Heart right ventricle (tissue), 16 donors: Measurements from ENCODE around the gene HLX. TPM values are rescaled to one million over a fixed set of nuclear protein-coding genes. Genes with fewer than 3 reads are reported as not detected.
A peak's percentile ranks its signal among the peaks of the same experiment; 100 is the strongest.

Source experiments
- ATAC-seq, 8 donors: fragments of 200-7000 bp; cut with Tn5 transposase; one replicate each; pipeline ENCODE4 v1.9.1; 2020; ENCODE audit warnings: mild to moderate bottlenecking in 8 of 8, moderate library complexity in 8 of 8, moderate number of reproducible peaks in 1 of 8
- DNase-seq, 2 donors: peaks; one replicate each; pipeline ENCODE4 v3.0.0-alpha.2; 2020
- H3K27ac ChIP-seq, 10 donors: fragments of 200-600 bp; sonication (generic) in 2 of 10; one replicate each; pipeline versions ENCODE4 v1.5.0 to v1.8.0; 2020 to 2022; ENCODE audit warnings: mild to moderate bottlenecking in 3 of 10
- H3K27me3 ChIP-seq, 7 donors: fragments of 200-600 bp; one replicate each; pipeline ENCODE4 v1.8.0; 2021 to 2022; ENCODE audit warnings: mild to moderate bottlenecking in 2 of 7
- H3K36me3 ChIP-seq, 9 donors: fragments of 200-600 bp; sonication (generic) in 1 of 9; one replicate each; pipeline versions ENCODE4 v1.5.0 to v1.8.0; 2020 to 2022; ENCODE audit warnings: mild to moderate bottlenecking in 2 of 9
- H3K4me1 ChIP-seq, 9 donors: fragments of 200-600 bp; sonication (generic) in 1 of 9; one replicate each; pipeline versions ENCODE4 v1.5.0 to v1.8.0; 2020 to 2022; ENCODE audit warnings: mild to moderate bottlenecking in 4 of 9
- H3K4me3 ChIP-seq, 10 donors: fragments of 200-600 bp; sonication (generic) in 2 of 10; one replicate each; pipeline versions ENCODE4 v1.5.0 to v1.8.0; 2020 to 2022; ENCODE audit warnings: mild to moderate bottlenecking in 7 of 10, moderate library complexity in 2 of 10
- H3K9me3 ChIP-seq, 11 donors: fragments of 200-600 bp in 10 of 11; sonication (generic) in 2 of 11; one replicate each; pipeline versions ENCODE4 v1.5.0 to v1.8.0; 2013 to 2022; ENCODE audit warnings: mild to moderate bottlenecking in 2 of 11, control low read depth in 1 of 11, moderate library complexity in 1 of 11
- WGBS, 2 donors: extraction: QIAGEN DNeasy Blood & Tissue Kit; methylation state at CpG; one replicate each; pipeline ENCODE4 v1.1.7; 2013; ENCODE audit warnings: inconsistent platforms in 1 of 2; 5-methylcytosine and 5-hydroxymethylcytosine counted together
- intact Hi-C, 10 donors: fragments of 100-400 bp; cut with DNase I; formaldehyde crosslinking; loops; one replicate each; pipeline versions ENCODE4 v1.11.1 to v1.14.2; 2022
- polyA plus RNA-seq, 2 donors: library from polyadenylated mRNA; stranded (reverse); fragments of 200-250 nt; gene quantifications; one replicate each; pipeline ENCODE4 v1.2.3, GENCODE V29; 2013
- total RNA-seq, 10 donors: library from RNA; stranded (reverse); fragmentation: NEBNext Ultra II Directional in 3 of 10; extraction: Animal tissue kit (Norgen Biotek cat#: 25700) in 3 of 10; gene quantifications; one replicate each; pipeline versions ENCODE4 v1.2.1 to v1.2.4, GENCODE V29; 2021 to 2023
- TF ChIP-seq, protein P1 (sequence below), 9 donors: fragments of 200-600 bp; sonication (generic) in 2 of 9; IDR thresholded peaks; one replicate each; pipeline versions ENCODE4 v1.5.0 to v1.8.0; 2021 to 2022; ENCODE audit warnings: antibody characterized with exemption in 9 of 9, mild to moderate bottlenecking in 5 of 9, moderate library complexity in 1 of 9
- donor health status: Arrhythmogenic right ventricular cardiomyopathy.
- donor health status: ischemic (EF 13 %, LVEDD 7.1; RV severe dilation, severe dysfunction).
- donor health status: healthy with polysubstance abuse.
- donor health status: DM: no; HTN: yes; CAD: no.
- donor health status: DM: no; HTN: no; CAD: no.
- donor health status: ischemic (EF 25% LVEDD 6.9; RV normal size, moderate dysfunction).
- donor health status: ischemic (EF 25% LVEDD 5.7; RV mildly dilated, moderate dysfunction).
- donor health status: healthy.
- donor health status: DM: yes; HTN: yes; CAD: no.
- donor health status: Ischemic cardiomyopathy.
- donor health status: ischemic (EF 35%, LVEDD 5.7; RV mildly dilated, moderate dysfunction).
- donor health status: nonischemic (EF 11% LVEDD 7.7; RV severe dilation, severe dysfunction).
- donor health status: DM: yes; HTN: yes; CAD: no.
- donor health status: PGD.
- donor health status: ischemic (EF 29% LVEDD 5.4; RV normal size, mild dysfunction).
- donor health status: nonischemic (EF 23%, LVEDD 6.1; RV moderate dilation, normal function).

The HLX gene
- total and polyA plus RNA-seq, 12 donors: 4.3 to 13.8 (median 6.7) TPM

DNA sequence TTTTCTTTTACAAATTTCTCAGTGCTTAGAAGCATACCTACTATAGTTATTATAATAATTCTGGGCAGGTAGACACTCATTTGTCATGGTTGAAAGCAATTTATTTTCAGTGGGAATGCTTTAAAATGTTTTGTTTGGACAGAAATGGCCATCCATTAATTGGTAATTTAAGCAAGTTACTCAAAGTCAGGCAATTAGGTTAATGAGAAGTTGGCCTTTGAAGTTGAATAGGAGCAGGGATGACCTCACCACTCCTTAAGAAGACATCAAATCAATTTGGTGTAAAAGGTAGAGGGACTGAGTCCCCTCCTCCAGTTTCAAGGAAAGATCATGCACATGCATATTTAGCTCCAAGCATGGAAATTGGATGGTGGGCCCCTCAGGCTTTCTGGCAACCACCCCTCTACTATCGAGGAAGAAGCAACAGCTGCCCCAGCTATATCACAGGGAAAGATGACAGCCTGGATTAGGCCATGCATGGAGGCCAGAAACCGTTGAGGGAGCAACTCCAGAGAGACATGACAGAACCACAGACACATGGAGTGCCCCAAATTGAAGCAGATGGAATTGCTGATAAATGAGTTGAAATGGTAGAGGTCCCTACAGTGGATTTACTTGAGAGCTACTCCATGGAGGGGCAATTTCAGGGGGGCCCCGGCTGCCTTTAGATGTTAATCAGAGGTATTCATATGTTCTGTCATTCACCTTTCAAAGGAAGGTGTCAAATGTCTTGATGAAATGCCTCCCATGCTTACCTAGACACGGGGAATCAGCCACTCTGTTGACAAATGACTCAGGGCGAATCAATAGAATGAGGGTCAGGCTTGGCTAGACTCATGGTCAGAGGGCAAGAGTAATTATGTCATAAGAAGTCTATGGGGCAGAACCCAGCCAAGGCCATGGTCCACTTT lies 26.7 kb downstream of the HLX start:
- intact Hi-C loops: loop anchor here in 8 of 10 donors (5.0 to 10.0 kb wide), 8 partner anchors 269 to 529 kb away; no protein-coding TSS in a partner anchor
- WGBS, 2 donors: 75 to 82% methylated on average over 5 of the region's 5 CpGs
- Histone ChIP-seq H3K27ac (no peak overlapping the region), H3K4me3 (no peak overlapping the region), H3K4me1 (peaks cover 0 to 9% (median 0%) of the 10 kb centered on the region in 9 donors), H3K27me3 (peaks cover 0 to 10% (median 0%) of the 10 kb centered on the region in 7 donors), H3K9me3 (no peaks in the 10 kb centered on the region), H3K36me3 (no peaks in the 10 kb centered on the region)
- no peak for ATAC-seq
- TF ChIP-seq, protein P1, sequence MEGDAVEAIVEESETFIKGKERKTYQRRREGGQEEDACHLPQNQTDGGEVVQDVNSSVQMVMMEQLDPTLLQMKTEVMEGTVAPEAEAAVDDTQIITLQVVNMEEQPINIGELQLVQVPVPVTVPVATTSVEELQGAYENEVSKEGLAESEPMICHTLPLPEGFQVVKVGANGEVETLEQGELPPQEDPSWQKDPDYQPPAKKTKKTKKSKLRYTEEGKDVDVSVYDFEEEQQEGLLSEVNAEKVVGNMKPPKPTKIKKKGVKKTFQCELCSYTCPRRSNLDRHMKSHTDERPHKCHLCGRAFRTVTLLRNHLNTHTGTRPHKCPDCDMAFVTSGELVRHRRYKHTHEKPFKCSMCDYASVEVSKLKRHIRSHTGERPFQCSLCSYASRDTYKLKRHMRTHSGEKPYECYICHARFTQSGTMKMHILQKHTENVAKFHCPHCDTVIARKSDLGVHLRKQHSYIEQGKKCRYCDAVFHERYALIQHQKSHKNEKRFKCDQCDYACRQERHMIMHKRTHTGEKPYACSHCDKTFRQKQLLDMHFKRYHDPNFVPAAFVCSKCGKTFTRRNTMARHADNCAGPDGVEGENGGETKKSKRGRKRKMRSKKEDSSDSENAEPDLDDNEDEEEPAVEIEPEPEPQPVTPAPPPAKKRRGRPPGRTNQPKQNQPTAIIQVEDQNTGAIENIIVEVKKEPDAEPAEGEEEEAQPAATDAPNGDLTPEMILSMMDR (IDR thresholded peaks at IDR 0.05): no peak
- DNase-seq: no peak

DNA sequence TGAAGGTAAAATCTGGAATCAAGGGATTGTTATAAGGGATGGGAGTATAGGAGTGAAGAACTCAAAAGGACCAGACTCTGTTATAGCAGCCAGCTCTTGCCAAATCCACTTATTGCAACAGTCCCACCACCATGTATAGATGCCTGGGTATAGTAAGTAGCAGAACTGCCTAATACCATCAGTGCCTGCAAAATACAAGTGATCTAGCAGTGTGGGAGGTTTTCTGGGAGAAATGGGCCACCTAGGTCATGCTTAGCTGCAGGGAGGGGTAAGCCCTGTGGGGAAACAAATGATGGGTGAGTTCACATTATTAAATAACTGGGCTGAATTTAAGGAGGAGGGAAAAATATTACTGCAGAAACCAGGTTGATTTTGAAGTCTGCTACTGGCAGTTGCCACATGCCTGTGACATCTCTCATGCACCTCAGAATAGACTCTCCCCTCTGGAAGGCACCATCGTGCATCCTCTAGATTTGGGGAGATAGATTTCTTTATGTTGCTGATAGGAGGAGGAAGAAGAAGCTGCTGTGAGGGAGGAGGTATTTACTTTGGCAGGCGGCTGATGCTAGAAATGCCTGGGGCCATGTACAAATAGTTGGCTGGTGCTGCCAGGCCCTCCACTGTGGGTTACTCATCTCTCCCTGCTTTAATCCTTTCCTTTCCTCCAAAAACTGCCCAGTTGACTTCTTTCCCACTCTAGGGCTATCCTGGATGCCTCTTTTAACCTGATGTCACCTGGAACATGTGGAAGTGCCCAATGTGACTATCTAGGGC lies 27.5 kb downstream of the HLX start:
- H3K4me3 ChIP-seq: no peak overlapping the region
- H3K27me3 ChIP-seq: peaks cover 0 to 8% (median 0%) of the 10 kb centered on the region in 7 donors
- TF ChIP-seq, protein P1 (IDR thresholded peaks at IDR 0.05): no peak
- no peak overlapping the region for H3K27ac ChIP-seq
- no peaks in the 10 kb centered on the region for H3K9me3 ChIP-seq
- WGBS, 2 donors: 67 to 74% methylated on average over 2 of the region's 2 CpGs
- DNase-seq: no peak
- intact Hi-C loops: loop anchor here in 8 of 10 donors (5.0 to 10.0 kb wide), 8 partner anchors 268 to 528 kb away; no protein-coding TSS in a partner anchor
- no peaks in the 10 kb centered on the region for H3K36me3 ChIP-seq
- ATAC-seq: no peak
- H3K4me1 ChIP-seq: peaks cover 0 to 9% (median 0%) of the 10 kb centered on the region in 9 donors

DNA sequence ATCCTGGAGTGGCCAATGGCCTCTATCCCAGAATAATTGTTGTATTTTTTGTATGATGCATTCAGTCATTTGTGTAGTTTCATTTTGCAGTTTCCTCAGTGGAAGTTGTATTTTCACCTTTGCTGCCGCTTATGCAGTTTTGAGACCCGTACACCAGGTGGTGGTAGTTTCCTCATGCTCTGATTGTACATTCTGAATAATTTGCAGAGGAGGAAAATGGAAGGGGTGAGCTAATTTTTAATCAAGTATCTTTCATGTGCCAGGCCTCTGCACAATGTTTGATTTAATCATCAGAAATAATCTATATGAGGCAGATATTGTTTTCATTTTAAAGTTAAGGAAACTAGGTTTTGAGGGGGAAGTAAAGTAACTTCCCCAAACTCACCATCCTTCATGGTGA lies 29.5 kb downstream of the HLX start:
- ATAC-seq (peak in 1 of 8 donors; percentile 20), DNase-seq (no peak)
- no peaks in the 10 kb centered on the region for H3K9me3 ChIP-seq
- WGBS, 2 donors: 45 to 50% methylated on average over 2 of the region's 2 CpGs
- no peak overlapping the region for H3K27ac ChIP-seq
- intact Hi-C loops: loop anchor here in 8 of 10 donors (2.0 to 10.0 kb wide), 9 partner anchors 266 to 526 kb away; no protein-coding TSS in a partner anchor
- TF ChIP-seq, protein P1 (IDR thresholded peaks at IDR 0.05): peak; percentile 41 to 77 (median 63)
- no peaks in the 10 kb centered on the region for H3K36me3 ChIP-seq
- H3K27me3 ChIP-seq: peaks cover 0 to 5% (median 0%) of the 10 kb centered on the region in 7 donors
- H3K4me3 ChIP-seq: no peak overlapping the region
- peaks cover 0 to 9% (median 0%) of the 10 kb centered on the region in 9 donors for H3K4me1 ChIP-seq

DNA sequence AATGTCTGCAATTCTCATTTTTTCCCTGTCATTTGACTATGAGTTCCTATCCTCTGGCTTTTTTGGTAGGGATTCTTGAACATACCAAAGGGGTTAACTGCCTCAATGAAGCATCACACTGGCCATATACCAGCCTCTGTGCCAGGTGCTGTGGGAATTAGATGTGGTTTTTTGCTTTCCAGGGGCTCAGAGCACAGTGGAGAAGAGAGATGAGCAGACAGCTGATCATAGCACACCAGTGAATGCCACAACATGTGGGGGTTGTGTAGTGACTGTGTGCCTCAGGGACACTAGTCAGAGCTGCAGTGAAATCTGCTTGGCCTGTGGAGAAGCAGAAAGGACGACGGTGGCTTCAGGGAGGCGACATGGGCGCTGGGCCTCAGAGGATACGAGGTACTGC lies 30.8 kb downstream of the HLX start:
- no peak overlapping the region for H3K27ac ChIP-seq
- WGBS, 2 donors: 86 to 94% methylated on average over 5 of the region's 5 CpGs
- intact Hi-C loops: loop anchor here in 2 of 10 donors (10.0 kb wide), 2 partner anchors 165 to 265 kb away; no protein-coding TSS in a partner anchor
- no peak for DNase-seq
- H3K4me3 ChIP-seq: no peak overlapping the region
- peaks cover 0 to 18% (median 0%) of the 10 kb centered on the region in 9 donors for H3K4me1 ChIP-seq
- H3K36me3 ChIP-seq: no peaks in the 10 kb centered on the region
- H3K9me3 ChIP-seq: no peaks in the 10 kb centered on the region
- TF ChIP-seq, protein P1 (IDR thresholded peaks at IDR 0.05): no peak
- ATAC-seq: no peak
- H3K27me3 ChIP-seq: no peaks in the 10 kb centered on the region
